SK-N-SH treated with all-trans-retinoic acid at 6 μM for 48 hours (cell line): ENCODE measurements around the gene ZNF256.

Experiments used
- ARNTL ChIP-seq: fragments of 450-650 bp; formaldehyde crosslinking; IDR thresholded peaks from 2 replicates; pipeline ENCODE4 v1.5.0; 2020; ENCODE audit warnings: low read depth, mild to moderate bottlenecking, moderate library complexity, borderline replicate concordance
- ESRRG ChIP-seq: fragments of 250-450 bp; sonication (Bioruptor Pico); IDR thresholded peaks from 2 replicates; pipeline ENCODE4 v1.6.1; 2021; ENCODE audit warnings: mild to moderate bottlenecking
- ISL1 ChIP-seq: fragments of 250-450 bp; sonication (Bioruptor Pico); IDR thresholded peaks from 2 replicates; pipeline ENCODE4 v2.1.2; 2022; ENCODE audit warnings: mild to moderate bottlenecking, moderate library complexity
- SNAI2 ChIP-seq: fragments of 250-450 bp; sonication (Bioruptor Pico); IDR thresholded peaks from 2 replicates; pipeline ENCODE4 v1.5.0; 2020; ENCODE audit warnings: mild to moderate bottlenecking, moderate library complexity
- TOX ChIP-seq: fragments of 250-450 bp; sonication (Bioruptor Pico); IDR thresholded peaks from 2 replicates; pipeline ENCODE4 v1.8.0; 2021; ENCODE audit warnings: mild to moderate bottlenecking, moderate library complexity, borderline replicate concordance
- ZFP3 ChIP-seq: fragments of 250-450 bp; sonication (Bioruptor Pico); IDR thresholded peaks from 2 replicates; pipeline ENCODE4 v1.5.0; 2020; ENCODE audit warnings: mild to moderate bottlenecking, moderate library complexity
- ZNF565 ChIP-seq: fragments of 450-650 bp; formaldehyde crosslinking; conservative IDR thresholded peaks from 2 replicates; pipeline ENCODE4 v1.5.0; 2020; ENCODE audit warnings: low read depth, mild to moderate bottlenecking, moderate library complexity
- ZNF70 ChIP-seq: fragments of 450-650 bp; formaldehyde crosslinking; IDR thresholded peaks from 2 replicates; pipeline ENCODE4 v1.5.0; 2020; ENCODE audit warnings: mild to moderate bottlenecking, moderate library complexity
- TF ChIP-seq, protein P1 (sequence below): fragments of 250-450 bp; sonication (Bioruptor Pico); IDR thresholded peaks from 2 replicates; pipeline ENCODE4 v1.8.0; 2021; ENCODE audit warnings: low read depth, mild to moderate bottlenecking, moderate library complexity, borderline replicate concordance
- TF ChIP-seq, protein P2 (sequence below): fragments of 250-450 bp; sonication (Bioruptor Pico); IDR thresholded peaks from 2 replicates; pipeline ENCODE4 v1.8.0; 2020; ENCODE audit warnings: mild to moderate bottlenecking, moderate library complexity, borderline replicate concordance

DNA sequence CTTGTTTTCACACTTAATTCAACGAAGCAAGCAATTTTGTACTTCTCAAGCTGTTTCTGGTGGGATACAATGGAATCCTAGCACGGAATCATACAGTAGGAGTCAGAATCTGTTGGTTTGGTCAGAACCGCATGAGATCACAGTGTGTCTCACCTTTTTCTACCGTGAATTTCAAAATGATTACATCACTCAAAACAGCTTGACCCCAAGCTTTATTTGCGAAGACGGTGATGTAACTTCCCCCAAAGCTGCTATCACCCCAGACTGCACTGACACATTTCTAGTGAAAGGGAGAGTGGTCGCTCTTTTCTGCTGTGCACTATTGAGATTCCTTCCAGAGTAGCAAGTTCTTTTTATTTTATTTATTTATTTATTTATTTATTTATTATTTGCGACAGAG, 17.3 kb upstream of the ZNF256 start:
- TF ChIP-seq ARNTL (CRISPR knock-in tag): no peak
- no peak for TF ChIP-seq TOX (CRISPR knock-in tag)
- no peak for TF ChIP-seq SNAI2
- no peak for TF ChIP-seq ZNF70 (CRISPR knock-in tag)
- TF ChIP-seq ESRRG (CRISPR knock-in tag): no peak
- TF ChIP-seq ZFP3 (CRISPR knock-in tag): no peak
- TF ChIP-seq, protein P1, sequence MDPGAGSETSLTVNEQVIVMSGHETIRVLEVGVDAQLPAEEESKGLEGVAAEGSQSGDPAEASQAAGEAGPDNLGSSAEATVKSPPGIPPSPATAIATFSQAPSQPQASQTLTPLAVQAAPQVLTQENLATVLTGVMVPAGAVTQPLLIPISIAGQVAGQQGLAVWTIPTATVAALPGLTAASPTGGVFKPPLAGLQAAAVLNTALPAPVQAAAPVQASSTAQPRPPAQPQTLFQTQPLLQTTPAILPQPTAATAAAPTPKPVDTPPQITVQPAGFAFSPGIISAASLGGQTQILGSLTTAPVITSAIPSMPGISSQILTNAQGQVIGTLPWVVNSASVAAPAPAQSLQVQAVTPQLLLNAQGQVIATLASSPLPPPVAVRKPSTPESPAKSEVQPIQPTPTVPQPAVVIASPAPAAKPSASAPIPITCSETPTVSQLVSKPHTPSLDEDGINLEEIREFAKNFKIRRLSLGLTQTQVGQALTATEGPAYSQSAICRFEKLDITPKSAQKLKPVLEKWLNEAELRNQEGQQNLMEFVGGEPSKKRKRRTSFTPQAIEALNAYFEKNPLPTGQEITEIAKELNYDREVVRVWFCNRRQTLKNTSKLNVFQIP: no peak
- TF ChIP-seq, protein P2, sequence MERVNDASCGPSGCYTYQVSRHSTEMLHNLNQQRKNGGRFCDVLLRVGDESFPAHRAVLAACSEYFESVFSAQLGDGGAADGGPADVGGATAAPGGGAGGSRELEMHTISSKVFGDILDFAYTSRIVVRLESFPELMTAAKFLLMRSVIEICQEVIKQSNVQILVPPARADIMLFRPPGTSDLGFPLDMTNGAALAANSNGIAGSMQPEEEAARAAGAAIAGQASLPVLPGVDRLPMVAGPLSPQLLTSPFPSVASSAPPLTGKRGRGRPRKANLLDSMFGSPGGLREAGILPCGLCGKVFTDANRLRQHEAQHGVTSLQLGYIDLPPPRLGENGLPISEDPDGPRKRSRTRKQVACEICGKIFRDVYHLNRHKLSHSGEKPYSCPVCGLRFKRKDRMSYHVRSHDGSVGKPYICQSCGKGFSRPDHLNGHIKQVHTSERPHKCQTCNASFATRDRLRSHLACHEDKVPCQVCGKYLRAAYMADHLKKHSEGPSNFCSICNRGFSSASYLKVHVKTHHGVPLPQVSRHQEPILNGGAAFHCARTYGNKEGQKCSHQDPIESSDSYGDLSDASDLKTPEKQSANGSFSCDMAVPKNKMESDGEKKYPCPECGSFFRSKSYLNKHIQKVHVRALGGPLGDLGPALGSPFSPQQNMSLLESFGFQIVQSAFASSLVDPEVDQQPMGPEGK (CRISPR knock-in tag): no peak
- TF ChIP-seq ZNF565 (CRISPR knock-in tag): no peak
- no peak for TF ChIP-seq ISL1 (CRISPR knock-in tag)
